ENCODE results near the gene PANK4. TPM values are rescaled to one million over a fixed set of nuclear protein-coding genes. Genes with fewer than 3 reads are reported as not detected.

PANK4 gene
- total and polyA plus RNA-seq, 10 of the 15 experiments (the other 5 are each of a cell fraction or from before 2014, with no cell fraction given): 0.35 to 38.0 (median 18.6) TPM

GRCh38 chr1:2556277-2556677 is 29.9 kb upstream of the PANK4 start, which contains the start of gene TNFRSF14 (continued):
- TF ChIP-seq EP300 (IDR thresholded peaks at IDR 0.05; ENCODE audit: borderline replicate concordance in 1 of 2, control insufficient read depth in 1 of 2, low read depth in 2 of 2, low read length in 2 of 2) (no peak; a peak in 1 of 4 replicates), MEF2B (IDR thresholded peaks at IDR 0.05; ENCODE audit: partially characterized antibody, poor library complexity, severe bottlenecking) (no peak), CEBPB (IDR thresholded peaks at IDR 0.05; ENCODE audit: borderline replicate concordance in 1 of 2, low read depth in 2 of 2, low read length in 2 of 2) (no peak), IRF4 (IDR thresholded peaks at IDR 0.05; ENCODE audit: low read depth, low read length) (no peak), TCF7 (IDR thresholded peaks at IDR 0.05; ENCODE audit: borderline replicate concordance) (no peak), MEF2A (IDR thresholded peaks at IDR 0.05; ENCODE audit: insufficient read depth, low read depth, low read length) (no peak), POLR2AphosphoS5 (IDR thresholded peaks at IDR 0.05; ENCODE audit: low read length) (0 out of 2 replicates have a peak, but pooled peaks have one; percentile 62), MYC (IDR thresholded peaks at IDR 0.05; ENCODE audit: insufficient read depth, insufficient read length, insufficient replicate concordance, low read length, severe bottlenecking) (no peak), FOS (IDR thresholded peaks at IDR 0.05; ENCODE audit: borderline replicate concordance, extremely low read depth, insufficient read length) (no peak), NR2C1 (IDR thresholded peaks at IDR 0.05) (no peak), RCOR1 (conservative IDR thresholded peaks at IDR 0.05; ENCODE audit: low read depth, low read length) (no peak), SMAD1 (IDR thresholded peaks at IDR 0.05; ENCODE audit: low read depth, partially characterized antibody) (peak; percentile 9), ATF3 (IDR thresholded peaks at IDR 0.05; ENCODE audit: borderline replicate concordance, extremely low read depth, low read depth, low read length) (no peak), SP1 (IDR thresholded peaks at IDR 0.05; ENCODE audit: low read depth, low read length) (no peak), STAT1 (conservative IDR thresholded peaks at IDR 0.05) (no peak), ZNF217 (IDR thresholded peaks at IDR 0.05) (no peak), BRCA1 (IDR thresholded peaks at IDR 0.05; ENCODE audit: low read depth, low read length) (no peak), KAT2A (conservative IDR thresholded peaks at IDR 0.05; ENCODE audit: control insufficient read depth, low read depth, low read length) (no peak), NFYB (IDR thresholded peaks at IDR 0.05; ENCODE audit: insufficient read depth, low read depth, low read length) (0 out of 2 replicates have a peak, but pooled peaks have one; percentile 15), IRF3 (IDR thresholded peaks at IDR 0.05) (no peak), TBL1XR1 (IDR thresholded peaks at IDR 0.05; ENCODE audit: low read depth, low read length) (peak; percentile 8; the same call in 1 of the 2 replicates), RUNX3 (IDR thresholded peaks at IDR 0.05; ENCODE audit: low read length) (no peak), ZSCAN29 (IDR thresholded peaks at IDR 0.05) (no peak)
- TF ChIP-seq, protein P1, sequence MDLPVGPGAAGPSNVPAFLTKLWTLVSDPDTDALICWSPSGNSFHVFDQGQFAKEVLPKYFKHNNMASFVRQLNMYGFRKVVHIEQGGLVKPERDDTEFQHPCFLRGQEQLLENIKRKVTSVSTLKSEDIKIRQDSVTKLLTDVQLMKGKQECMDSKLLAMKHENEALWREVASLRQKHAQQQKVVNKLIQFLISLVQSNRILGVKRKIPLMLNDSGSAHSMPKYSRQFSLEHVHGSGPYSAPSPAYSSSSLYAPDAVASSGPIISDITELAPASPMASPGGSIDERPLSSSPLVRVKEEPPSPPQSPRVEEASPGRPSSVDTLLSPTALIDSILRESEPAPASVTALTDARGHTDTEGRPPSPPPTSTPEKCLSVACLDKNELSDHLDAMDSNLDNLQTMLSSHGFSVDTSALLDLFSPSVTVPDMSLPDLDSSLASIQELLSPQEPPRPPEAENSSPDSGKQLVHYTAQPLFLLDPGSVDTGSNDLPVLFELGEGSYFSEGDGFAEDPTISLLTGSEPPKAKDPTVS (IDR thresholded peaks at IDR 0.05; ENCODE audit: low read depth, low read length): no peak
- TF ChIP-seq, protein P2, sequence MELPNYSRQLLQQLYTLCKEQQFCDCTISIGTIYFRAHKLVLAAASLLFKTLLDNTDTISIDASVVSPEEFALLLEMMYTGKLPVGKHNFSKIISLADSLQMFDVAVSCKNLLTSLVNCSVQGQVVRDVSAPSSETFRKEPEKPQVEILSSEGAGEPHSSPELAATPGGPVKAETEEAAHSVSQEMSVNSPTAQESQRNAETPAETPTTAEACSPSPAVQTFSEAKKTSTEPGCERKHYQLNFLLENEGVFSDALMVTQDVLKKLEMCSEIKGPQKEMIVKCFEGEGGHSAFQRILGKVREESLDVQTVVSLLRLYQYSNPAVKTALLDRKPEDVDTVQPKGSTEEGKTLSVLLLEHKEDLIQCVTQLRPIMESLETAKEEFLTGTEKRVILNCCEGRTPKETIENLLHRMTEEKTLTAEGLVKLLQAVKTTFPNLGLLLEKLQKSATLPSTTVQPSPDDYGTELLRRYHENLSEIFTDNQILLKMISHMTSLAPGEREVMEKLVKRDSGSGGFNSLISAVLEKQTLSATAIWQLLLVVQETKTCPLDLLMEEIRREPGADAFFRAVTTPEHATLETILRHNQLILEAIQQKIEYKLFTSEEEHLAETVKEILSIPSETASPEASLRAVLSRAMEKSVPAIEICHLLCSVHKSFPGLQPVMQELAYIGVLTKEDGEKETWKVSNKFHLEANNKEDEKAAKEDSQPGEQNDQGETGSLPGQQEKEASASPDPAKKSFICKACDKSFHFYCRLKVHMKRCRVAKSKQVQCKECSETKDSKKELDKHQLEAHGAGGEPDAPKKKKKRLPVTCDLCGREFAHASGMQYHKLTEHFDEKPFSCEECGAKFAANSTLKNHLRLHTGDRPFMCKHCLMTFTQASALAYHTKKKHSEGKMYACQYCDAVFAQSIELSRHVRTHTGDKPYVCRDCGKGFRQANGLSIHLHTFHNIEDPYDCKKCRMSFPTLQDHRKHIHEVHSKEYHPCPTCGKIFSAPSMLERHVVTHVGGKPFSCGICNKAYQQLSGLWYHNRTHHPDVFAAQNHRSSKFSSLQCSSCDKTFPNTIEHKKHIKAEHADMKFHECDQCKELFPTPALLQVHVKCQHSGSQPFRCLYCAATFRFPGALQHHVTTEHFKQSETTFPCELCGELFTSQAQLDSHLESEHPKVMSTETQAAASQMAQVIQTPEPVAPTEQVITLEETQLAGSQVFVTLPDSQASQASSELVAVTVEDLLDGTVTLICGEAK (IDR thresholded peaks at IDR 0.05; ENCODE audit: borderline replicate concordance): no peak

Data from GM12878 (cell line).